ENCODE measurements around the gene CEP152. TPM values are rescaled to one million over a fixed set of nuclear protein-coding genes. Genes with fewer than 3 reads are reported as not detected.

Gene CEP152
- total RNA-seq, 8 experiments from 2014 or later = 1.4 to 30.2 (median 3.5) TPM

- in situ Hi-C loops (cut with MboI; ENCODE audit: low pct_unique_long_range_greater_than_20kb in 2 of 9, low sequenced_read_pairs in 9 of 9, unreplicated experiment in 9 of 9) = no loop called here
- ATAC-seq (replicated peaks in 6 of 8) = no peak
- H3K4me3 ChIP-seq = no peak overlapping the region
- WGBS, 10 experiments = 43 to 100% (median 83%) methylated on average over 1 to 4 of the region's 4 CpGs; no CpG with 5 or more reads in 2 of the 10 experiments
- H3K4me1 ChIP-seq (replicated peaks in 1 of 2) = no peaks in the 10 kb centered on the region
- no peak overlapping the region for H3K27ac ChIP-seq
Observed at GRCh38 chr15:48710952-48711495, 99.8 kb downstream of the CEP152 start.

- no peaks in the 10 kb centered on the region for H3K4me1 ChIP-seq (replicated peaks in 1 of 2)
- WGBS, 10 experiments = 0 to 100% (median 91%) methylated on average over 1 of the region's 1 CpG
- ATAC-seq (replicated peaks in 6 of 8) = no peak
- in situ Hi-C loops (cut with MboI; ENCODE audit: low pct_unique_long_range_greater_than_20kb in 2 of 9, low sequenced_read_pairs in 9 of 9, unreplicated experiment in 9 of 9) = no loop called here
- no peak overlapping the region for H3K27ac ChIP-seq
- H3K4me3 ChIP-seq = no peak overlapping the region
Observed at GRCh38 chr15:48708641-48709040, 102.2 kb downstream of the CEP152 start.

GRCh38 chr15:48705381-48705780, 105.5 kb downstream of the CEP152 start:
- H3K4me3 ChIP-seq = no peak overlapping the region
- H3K27ac ChIP-seq = no peak overlapping the region
- 58 to 100% (median 87%) methylated on average over 1 of the region's 1 CpG for WGBS, 10 experiments
- no peak for ATAC-seq (replicated peaks in 6 of 8)
- H3K4me1 ChIP-seq (replicated peaks in 1 of 2) = no peaks in the 10 kb centered on the region
- in situ Hi-C loops (cut with MboI; ENCODE audit: low pct_unique_long_range_greater_than_20kb in 2 of 9, low sequenced_read_pairs in 9 of 9, unreplicated experiment in 9 of 9) = no loop called here

GRCh38 chr15:48703544-48703943, 107.3 kb downstream of the CEP152 start:
- no peak overlapping the region for H3K4me3 ChIP-seq
- 8 to 100% (median 100%) methylated on average over 1 of the region's 1 CpG; no CpG with 5 or more reads in 4 of the 10 experiments for WGBS, 10 experiments
- ATAC-seq (replicated peaks in 6 of 8) = peak in 2 of 8 experiments; percentile 60 to 71
- H3K4me1 ChIP-seq (replicated peaks in 1 of 2) = no peaks in the 10 kb centered on the region
- H3K27ac ChIP-seq = no peak overlapping the region
- in situ Hi-C loops (cut with MboI; ENCODE audit: low pct_unique_long_range_greater_than_20kb in 2 of 9, low sequenced_read_pairs in 9 of 9, unreplicated experiment in 9 of 9) = no loop called here

- no peak for ATAC-seq (replicated peaks in 6 of 8)
- H3K4me1 ChIP-seq (replicated peaks in 1 of 2) = no peaks in the 10 kb centered on the region
- no peak overlapping the region for H3K27ac ChIP-seq
- WGBS, 10 experiments = 40 to 100% (median 90%) methylated on average over 1 to 2 of the region's 2 CpGs; no CpG with 5 or more reads in 2 of the 10 experiments
- H3K4me3 ChIP-seq = no peak overlapping the region
- in situ Hi-C loops (cut with MboI; ENCODE audit: low pct_unique_long_range_greater_than_20kb in 2 of 9, low sequenced_read_pairs in 9 of 9, unreplicated experiment in 9 of 9) = no loop called here
Observed at GRCh38 chr15:48702569-48703236, 108.2 kb downstream of the CEP152 start.

- H3K4me1 ChIP-seq (replicated peaks in 1 of 2) = no peaks in the 10 kb centered on the region
- H3K4me3 ChIP-seq = no peak overlapping the region
- no peak overlapping the region for H3K27ac ChIP-seq
- peak in 2 of 8 experiments; percentile 9 to 12 for ATAC-seq (replicated peaks in 6 of 8)
- in situ Hi-C loops (cut with MboI; ENCODE audit: low pct_unique_long_range_greater_than_20kb in 2 of 9, low sequenced_read_pairs in 9 of 9, unreplicated experiment in 9 of 9) = no loop called here
- WGBS, 10 experiments = 0 to 67% (median 27%) methylated on average over 1 of the region's 3 CpGs; no CpG with 5 or more reads in 4 of the 10 experiments
Observed at GRCh38 chr15:48696627-48697312, 114.1 kb downstream of the CEP152 start.

- WGBS, 10 experiments = 57 to 100% (median 73%) methylated on average over 1 to 6 of the region's 6 CpGs
- in situ Hi-C loops (cut with MboI; ENCODE audit: low pct_unique_long_range_greater_than_20kb in 2 of 9, low sequenced_read_pairs in 9 of 9, unreplicated experiment in 9 of 9) = no loop called here
- Histone ChIP-seq H3K27ac (no peak overlapping the region), H3K4me3 (no peak overlapping the region), H3K4me1 (replicated peaks in 1 of 2) (no peaks in the 10 kb centered on the region)
- ATAC-seq (replicated peaks in 6 of 8) = no peak
Observed at GRCh38 chr15:48695827-48696573, 114.9 kb downstream of the CEP152 start.

- in situ Hi-C loops (cut with MboI; ENCODE audit: low pct_unique_long_range_greater_than_20kb in 2 of 9, low sequenced_read_pairs in 9 of 9, unreplicated experiment in 9 of 9) = no loop called here
- ATAC-seq (replicated peaks in 6 of 8) = peak in 2 of 8 experiments; percentile 32 to 54
- no peak overlapping the region for H3K27ac ChIP-seq
- no peak overlapping the region for H3K4me3 ChIP-seq
- H3K4me1 ChIP-seq (replicated peaks in 1 of 2) = no peaks in the 10 kb centered on the region
Observed at GRCh38 chr15:48695088-48695826, 115.6 kb downstream of the CEP152 start.

- Histone ChIP-seq H3K27ac (no peak overlapping the region), H3K4me1 (replicated peaks in 1 of 2) (no peaks in the 10 kb centered on the region), H3K4me3 (no peak overlapping the region)
- in situ Hi-C loops (cut with MboI; ENCODE audit: low pct_unique_long_range_greater_than_20kb in 2 of 9, low sequenced_read_pairs in 9 of 9, unreplicated experiment in 9 of 9) = no loop called here
- ATAC-seq (replicated peaks in 6 of 8) = peak in 2 of 8 experiments; percentile 91
Observed at GRCh38 chr15:48693484-48693883, 117.4 kb downstream of the CEP152 start.

- Histone ChIP-seq H3K4me3 (no peak overlapping the region), H3K27ac (no peak overlapping the region), H3K4me1 (replicated peaks in 1 of 2) (no peaks in the 10 kb centered on the region)
- ATAC-seq (replicated peaks in 6 of 8) = no peak
- WGBS, 10 experiments = 0 to 100% (median 77%) methylated on average over 1 to 2 of the region's 2 CpGs; no CpG with 5 or more reads in 2 of the 10 experiments
- in situ Hi-C loops (cut with MboI; ENCODE audit: low pct_unique_long_range_greater_than_20kb in 2 of 9, low sequenced_read_pairs in 9 of 9, unreplicated experiment in 9 of 9) = no loop called here
Observed at GRCh38 chr15:48688493-48688892, 122.4 kb downstream of the CEP152 start.

All from motor neuron (in vitro differentiated cells).